Measurements from ENCODE around the gene COL28A1.

The COL28A1 gene

DNA sequence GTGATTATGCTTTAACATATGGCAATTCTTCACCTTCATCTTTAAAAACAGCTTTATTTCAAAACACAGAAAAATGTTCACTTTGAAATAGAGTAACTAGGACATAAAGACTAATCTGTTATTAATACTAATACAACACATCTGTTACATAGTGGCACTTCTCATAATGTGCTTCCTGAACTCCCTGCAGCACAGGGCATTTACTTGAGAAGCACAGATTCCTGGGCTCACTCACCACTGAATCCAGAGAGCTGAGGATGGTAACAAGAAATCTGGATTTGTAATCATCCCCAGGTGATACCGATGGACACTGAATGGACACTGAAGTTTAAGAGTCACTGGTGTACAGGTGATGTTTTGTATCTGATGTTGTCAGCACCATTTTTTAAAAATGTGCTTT, 96.1 kb downstream of the COL28A1 start:
- Histone ChIP-seq H3K9ac (ENCODE audit: low read length) (no peak overlapping the region), H3K27me3 (ENCODE audit: low read depth, low read length) (no peaks in the 10 kb centered on the region), H3K9me3 (ENCODE audit: insufficient read depth, low read length) (no peaks in the 10 kb centered on the region), H3K4me3 (ENCODE audit: low read length) (no peak overlapping the region), H3K4me2 (ENCODE audit: low read length) (no peak overlapping the region), H3K79me2 (ENCODE audit: low read length) (no peaks in the 10 kb centered on the region), H3K4me1 (ENCODE audit: low read length) (no peaks in the 10 kb centered on the region), H3K27ac (ENCODE audit: low read length) (no peak overlapping the region), H2AFZ (ENCODE audit: low read depth, low read length) (no peak overlapping the region), H3K36me3 (replicated peaks; ENCODE audit: low read depth, low read length) (no peaks in the 10 kb centered on the region), H4K20me1 (ENCODE audit: insufficient read depth, low read length) (no peaks in the 10 kb centered on the region)
- no peak for TF ChIP-seq EZH2phosphoT487 (IDR thresholded peaks at IDR 0.05; ENCODE audit: low read depth)
- TF ChIP-seq, protein P1, sequence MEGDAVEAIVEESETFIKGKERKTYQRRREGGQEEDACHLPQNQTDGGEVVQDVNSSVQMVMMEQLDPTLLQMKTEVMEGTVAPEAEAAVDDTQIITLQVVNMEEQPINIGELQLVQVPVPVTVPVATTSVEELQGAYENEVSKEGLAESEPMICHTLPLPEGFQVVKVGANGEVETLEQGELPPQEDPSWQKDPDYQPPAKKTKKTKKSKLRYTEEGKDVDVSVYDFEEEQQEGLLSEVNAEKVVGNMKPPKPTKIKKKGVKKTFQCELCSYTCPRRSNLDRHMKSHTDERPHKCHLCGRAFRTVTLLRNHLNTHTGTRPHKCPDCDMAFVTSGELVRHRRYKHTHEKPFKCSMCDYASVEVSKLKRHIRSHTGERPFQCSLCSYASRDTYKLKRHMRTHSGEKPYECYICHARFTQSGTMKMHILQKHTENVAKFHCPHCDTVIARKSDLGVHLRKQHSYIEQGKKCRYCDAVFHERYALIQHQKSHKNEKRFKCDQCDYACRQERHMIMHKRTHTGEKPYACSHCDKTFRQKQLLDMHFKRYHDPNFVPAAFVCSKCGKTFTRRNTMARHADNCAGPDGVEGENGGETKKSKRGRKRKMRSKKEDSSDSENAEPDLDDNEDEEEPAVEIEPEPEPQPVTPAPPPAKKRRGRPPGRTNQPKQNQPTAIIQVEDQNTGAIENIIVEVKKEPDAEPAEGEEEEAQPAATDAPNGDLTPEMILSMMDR (IDR thresholded peaks at IDR 0.05; ENCODE audit: low read depth, low read length): no peak

DNA sequence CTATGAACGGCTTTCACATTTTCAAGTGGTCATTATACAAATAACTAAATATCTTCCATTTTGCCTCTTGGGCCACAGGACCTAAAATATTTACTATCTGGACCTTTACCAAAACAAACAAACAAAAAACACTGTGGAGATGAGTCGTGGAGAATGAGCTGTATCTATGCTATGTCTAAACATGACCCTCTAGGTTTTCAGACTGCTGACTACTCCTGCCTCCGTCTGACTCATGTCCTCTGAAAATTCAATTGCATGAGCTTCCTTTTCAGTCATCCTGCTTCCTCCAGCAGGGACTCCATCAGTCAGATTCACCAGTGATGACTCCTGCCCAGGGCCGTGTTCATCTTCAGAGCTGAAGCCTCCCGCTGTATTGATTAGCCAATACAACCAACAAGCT, 96.8 kb downstream of the COL28A1 start:
- TF ChIP-seq, protein P1 (IDR thresholded peaks at IDR 0.05; ENCODE audit: low read depth, low read length): no peak
- no peak for TF ChIP-seq EZH2phosphoT487 (IDR thresholded peaks at IDR 0.05; ENCODE audit: low read depth)

DNA sequence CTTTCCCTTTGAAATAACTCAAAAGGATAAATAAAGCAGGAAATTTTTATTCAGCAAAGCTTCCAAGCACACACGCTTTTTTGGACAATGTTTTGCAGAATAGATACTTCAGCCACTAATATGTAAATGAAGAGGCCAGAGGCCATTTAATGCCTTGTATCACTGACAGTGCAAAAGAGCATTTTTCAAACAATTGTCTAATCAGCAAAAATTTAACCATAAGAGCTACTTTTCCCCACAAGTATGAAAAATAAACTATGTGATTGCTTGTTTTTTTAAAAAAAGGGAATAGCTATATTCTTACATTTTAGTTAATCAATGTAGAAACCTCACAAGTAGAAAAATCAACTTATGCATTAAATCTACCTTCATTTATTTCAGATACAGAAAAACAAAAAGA, 99.7 kb downstream of the COL28A1 start:
- Histone ChIP-seq H3K4me1 (ENCODE audit: low read length) (no peaks in the 10 kb centered on the region), H3K4me3 (ENCODE audit: low read length) (no peak overlapping the region), H3K36me3 (replicated peaks; ENCODE audit: low read depth, low read length) (no peaks in the 10 kb centered on the region), H4K20me1 (ENCODE audit: insufficient read depth, low read length) (no peaks in the 10 kb centered on the region), H3K9me3 (ENCODE audit: insufficient read depth, low read length) (no peaks in the 10 kb centered on the region), H3K4me2 (ENCODE audit: low read length) (no peak overlapping the region), H3K27me3 (ENCODE audit: low read depth, low read length) (no peaks in the 10 kb centered on the region), H3K79me2 (ENCODE audit: low read length) (no peaks in the 10 kb centered on the region), H3K9ac (ENCODE audit: low read length) (no peak overlapping the region), H2AFZ (ENCODE audit: low read depth, low read length) (no peak overlapping the region), H3K27ac (ENCODE audit: low read length) (no peak overlapping the region)
- TF ChIP-seq, protein P1 (IDR thresholded peaks at IDR 0.05; ENCODE audit: low read depth, low read length): no peak
- TF ChIP-seq EZH2phosphoT487 (IDR thresholded peaks at IDR 0.05; ENCODE audit: low read depth): no peak

More for the DNA sequence above, 96.8 kb downstream of the COL28A1 start:
- H3K4me3 ChIP-seq (ENCODE audit: low read length): no peak overlapping the region
- no peak overlapping the region for H3K9ac ChIP-seq (ENCODE audit: low read length)
- no peak overlapping the region for H3K27ac ChIP-seq (ENCODE audit: low read length)
- H2AFZ ChIP-seq (ENCODE audit: low read depth, low read length): no peak overlapping the region
- H3K4me2 ChIP-seq (ENCODE audit: low read length): no peak overlapping the region
- H4K20me1 ChIP-seq (ENCODE audit: insufficient read depth, low read length): no peaks in the 10 kb centered on the region
- H3K9me3 ChIP-seq (ENCODE audit: insufficient read depth, low read length): no peaks in the 10 kb centered on the region
- H3K79me2 ChIP-seq (ENCODE audit: low read length): no peaks in the 10 kb centered on the region
- no peaks in the 10 kb centered on the region for H3K36me3 ChIP-seq (replicated peaks; ENCODE audit: low read depth, low read length)
- no peaks in the 10 kb centered on the region for H3K27me3 ChIP-seq (ENCODE audit: low read depth, low read length)
- H3K4me1 ChIP-seq (ENCODE audit: low read length): no peaks in the 10 kb centered on the region

DNA sequence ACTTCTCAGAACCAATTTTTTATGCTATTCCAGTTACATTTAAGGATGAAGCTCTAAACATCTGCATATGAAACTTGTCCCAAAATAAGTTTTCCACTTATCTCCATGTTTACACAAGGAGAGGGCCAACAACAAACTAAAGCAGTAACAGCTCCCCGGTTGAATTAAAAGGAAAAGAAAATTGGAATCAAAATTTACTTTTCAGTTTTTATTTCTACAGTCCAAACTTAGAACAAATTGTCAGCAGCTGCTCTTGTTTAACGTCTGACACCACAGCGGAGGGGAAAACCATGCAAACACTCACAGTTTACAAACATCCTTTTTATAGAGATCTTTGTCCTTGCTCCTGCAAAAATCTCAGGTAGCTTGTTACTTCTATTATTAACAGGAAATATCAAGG, 101.3 kb downstream of the COL28A1 start:
- Histone ChIP-seq H3K9me3 (ENCODE audit: insufficient read depth, low read length) (no peaks in the 10 kb centered on the region), H2AFZ (ENCODE audit: low read depth, low read length) (no peak overlapping the region), H3K9ac (ENCODE audit: low read length) (no peak overlapping the region), H3K4me3 (ENCODE audit: low read length) (no peak overlapping the region), H3K4me2 (ENCODE audit: low read length) (no peak overlapping the region), H3K27me3 (ENCODE audit: low read depth, low read length) (0 out of 2 replicates have a peak, but pooled peaks cover 2% of the 10 kb centered on the region), H3K27ac (ENCODE audit: low read length) (no peak overlapping the region), H4K20me1 (ENCODE audit: insufficient read depth, low read length) (no peaks in the 10 kb centered on the region), H3K4me1 (ENCODE audit: low read length) (no peaks in the 10 kb centered on the region), H3K36me3 (replicated peaks; ENCODE audit: low read depth, low read length) (no peaks in the 10 kb centered on the region), H3K79me2 (ENCODE audit: low read length) (no peaks in the 10 kb centered on the region)
- no peak for TF ChIP-seq EZH2phosphoT487 (IDR thresholded peaks at IDR 0.05; ENCODE audit: low read depth)
- TF ChIP-seq, protein P1 (IDR thresholded peaks at IDR 0.05; ENCODE audit: low read depth, low read length): no peak
